HepG2 (cell line): Measurements from ENCODE around the gene CNBD2. TPM values are rescaled to one million over a fixed set of nuclear protein-coding genes. Genes with fewer than 3 reads are reported as not detected.

Experiments used
- CC2D1A ChIP-seq: sonication (generic); formaldehyde crosslinking; IDR thresholded peaks from 2 replicates; pipeline ENCODE4 v1.8.1; 2023; ENCODE audit warnings: mild to moderate bottlenecking, missing genetic modification reagents
- FOXC1 ChIP-seq: sonication (generic); formaldehyde crosslinking; IDR thresholded peaks from 2 replicates; pipeline ENCODE4 v1.8.0; 2022; ENCODE audit warnings: mild to moderate bottlenecking, missing genetic modification reagents, borderline replicate concordance
- MLX ChIP-seq: IDR thresholded peaks from 2 replicates; pipeline ENCODE4 v1.6.1; 2016
- NR1H2 ChIP-seq: sonication (generic); formaldehyde crosslinking; IDR thresholded peaks from 2 replicates; pipeline ENCODE4 v1.8.1; 2022; ENCODE audit warnings: low read depth, missing genetic modification reagents, borderline replicate concordance
- PHB2 ChIP-seq: fragments of 450-650 bp; IDR thresholded peaks from 2 replicates; pipeline ENCODE4 v1.6.1; 2018; ENCODE audit not compliant: partially characterized antibody
- POLR2A ChIP-seq, 2 experiments: IDR thresholded peaks; 2 replicates each; pipeline ENCODE4 v1.6.1; 2011; ENCODE audit warnings: low read depth in 2 of 2, low read length in 2 of 2, mild to moderate bottlenecking in 1 of 2, moderate library complexity in 1 of 2; ENCODE audit not compliant: insufficient read depth in 1 of 2
- TARDBP ChIP-seq: sonication (generic); formaldehyde crosslinking; IDR thresholded peaks from 2 replicates; pipeline ENCODE4 v1.8.0; 2022; ENCODE audit warnings: mild to moderate bottlenecking, missing genetic modification reagents
- TBX3 ChIP-seq: fragments of 450-650 bp; IDR thresholded peaks from 2 replicates; pipeline ENCODE4 v1.6.1; 2017; ENCODE audit warnings: antibody characterized with exemption, mild to moderate bottlenecking, inconsistent platforms, borderline replicate concordance
- THAP11 ChIP-seq: IDR thresholded peaks from 2 replicates; pipeline ENCODE4 v1.6.1; 2016; ENCODE audit warnings: missing biosample characterization, missing genetic modification reagents
- THRA ChIP-seq: sonication (generic); formaldehyde crosslinking; IDR thresholded peaks from 2 replicates; pipeline ENCODE4 v1.4.0; 2020; ENCODE audit warnings: missing genetic modification reagents, borderline replicate concordance
- TOPORS ChIP-seq: sonication (generic); formaldehyde crosslinking; IDR thresholded peaks from 2 replicates; pipeline ENCODE4 v1.8.0; 2023; ENCODE audit warnings: mild to moderate bottlenecking, missing genetic modification reagents
- ZBTB1 ChIP-seq: sonication (generic); formaldehyde crosslinking; IDR thresholded peaks from 2 replicates; pipeline ENCODE4 v1.4.0; 2020; ENCODE audit warnings: missing genetic modification reagents, borderline replicate concordance
- ZBTB37 ChIP-seq: sonication (generic); formaldehyde crosslinking; IDR thresholded peaks from 2 replicates; pipeline ENCODE4 v1.4.0; 2020; ENCODE audit warnings: mild to moderate bottlenecking, missing genetic modification reagents
- ZFYVE20 ChIP-seq: sonication (generic); formaldehyde crosslinking; IDR thresholded peaks from 2 replicates; pipeline ENCODE4 v1.8.0; 2023; ENCODE audit warnings: low read depth, mild to moderate bottlenecking, moderate library complexity, missing genetic modification reagents, borderline replicate concordance
- ZKSCAN5 ChIP-seq: sonication (generic); formaldehyde crosslinking; IDR thresholded peaks from 2 replicates; pipeline ENCODE4 v1.5.1; 2020; ENCODE audit warnings: mild to moderate bottlenecking, missing genetic modification reagents
- ZNF570 ChIP-seq: sonication (generic); formaldehyde crosslinking; IDR thresholded peaks from 2 replicates; pipeline ENCODE4 v1.4.0; 2020; ENCODE audit warnings: mild to moderate bottlenecking, missing genetic modification reagents, borderline replicate concordance
- ZNF687 ChIP-seq: sonication (generic); formaldehyde crosslinking; IDR thresholded peaks from 2 replicates; pipeline ENCODE4 v1.5.1; 2020; ENCODE audit warnings: mild to moderate bottlenecking, missing genetic modification reagents, moderate library complexity
- ZNF800 ChIP-seq: sonication (generic); formaldehyde crosslinking; IDR thresholded peaks from 2 replicates; pipeline ENCODE4 v1.4.0; 2020; ENCODE audit warnings: missing genetic modification reagents
- ZNF879 ChIP-seq: sonication (generic); formaldehyde crosslinking; IDR thresholded peaks from 2 replicates; pipeline ENCODE4 v1.8.1; 2023; ENCODE audit warnings: missing genetic modification reagents
- polyA plus RNA-seq, 8 experiments: library from polyadenylated mRNA; depleted of rRNA in 3 of 8; stranded (reverse) in 7 of 8; unstranded in 1 of 8; fragments of >200 nt; fragmentation: Illumina TruSeq in 4 of 8; extraction: Trizol in 4 of 8; gene quantifications; 2 replicates each; pipeline versions ENCODE4 v1.2.1 to v1.2.3, GENCODE V29; 2011 to 2016; ENCODE audit warnings: low read depth in 4 of 8, missing spikeins in 1 of 8, mixed read lengths in 1 of 8; ENCODE audit not compliant: insufficient read depth in 1 of 8
- total RNA-seq, 5 experiments: library from RNA; depleted of rRNA; stranded (reverse); fragments of >200 nt; fragmentation: Illumina TruSeq; extraction: Trizol; gene quantifications; 2 replicates each; pipeline ENCODE4 v1.2.3, GENCODE V29; 2016; ENCODE audit warnings: low read depth in 1 of 5

Gene CNBD2
- total and polyA plus RNA-seq, 2 of the 13 experiments (the other 11 are each of a cell fraction or from before 2014, with no cell fraction given) = 12.4 to 22.8 TPM

GRCh38 chr20:36018208-36018988, 50.0 kb downstream of the CNBD2 start (continued):
- TF ChIP-seq THRA (CRISPR knock-in tag) (peak; percentile 68), TARDBP (no peak), ZNF800 (CRISPR knock-in tag) (no peak), NR1H2 (CRISPR knock-in tag) (no peak), ZBTB1 (CRISPR knock-in tag) (no peak), ZFYVE20 (no peak), PHB2 (no peak), POLR2A (IDR thresholded peaks at IDR 0.05; ENCODE audit: insufficient read depth in 1 of 2, low read depth in 2 of 2, low read length in 2 of 2) (no peak), MLX (CRISPR knock-in tag) (0 out of 2 replicates have a peak, but pooled peaks have one; percentile 37), ZBTB37 (no peak), FOXC1 (CRISPR knock-in tag) (no peak), TOPORS (CRISPR knock-in tag) (no peak), THAP11 (CRISPR knock-in tag) (0 out of 2 replicates have a peak, but pooled peaks have one; percentile 21), ZNF687 (CRISPR knock-in tag) (peak; percentile 45), ZNF879 (no peak), ZKSCAN5 (CRISPR knock-in tag) (no peak), CC2D1A (CRISPR knock-in tag) (no peak), TBX3 (0 out of 2 replicates have a peak, but pooled peaks have one; percentile 9), ZNF570 (no peak)
